ENCODE measurements around the gene C12orf43. TPM values are rescaled to one million over a fixed set of nuclear protein-coding genes. Genes with fewer than 3 reads are reported as not detected.

C12orf43 gene
- total RNA-seq, 1 donor from 2014 or later: 14.2 TPM

GRCh38 chr12:120988234-120988633 lies 28.1 kb downstream of the C12orf43 start:
- no peak for TF ChIP-seq CTCF (IDR thresholded peaks at IDR 0.05)
- no peak for DNase-seq (ENCODE audit: extremely low spot score, unreplicated experiment)
- Mint-ChIP-seq H3K9me3 (ENCODE audit: unreplicated experiment) (no peaks in the 10 kb centered on the region), H3K4me1 (ENCODE audit: unreplicated experiment) (no peaks in the 10 kb centered on the region), H3K36me3 (ENCODE audit: unreplicated experiment) (no peaks in the 10 kb centered on the region), H3K4me3 (ENCODE audit: unreplicated experiment) (no peak overlapping the region), H3K27ac (ENCODE audit: unreplicated experiment) (no peak overlapping the region), H3K27me3 (ENCODE audit: unreplicated experiment) (peaks cover 23% of the 10 kb centered on the region)

GRCh38 chr12:120984351-120984898 lies 31.9 kb downstream of the C12orf43 start:
- no peak overlapping the region for H3K4me3 Mint-ChIP-seq (ENCODE audit: unreplicated experiment)
- H3K27ac Mint-ChIP-seq (ENCODE audit: unreplicated experiment): no peak overlapping the region
- H3K27me3 Mint-ChIP-seq (ENCODE audit: unreplicated experiment): peaks cover 3% of the 10 kb centered on the region
- TF ChIP-seq CTCF (IDR thresholded peaks at IDR 0.05): no peak
- H3K4me1 Mint-ChIP-seq (ENCODE audit: unreplicated experiment): no peaks in the 10 kb centered on the region
- no peaks in the 10 kb centered on the region for H3K9me3 Mint-ChIP-seq (ENCODE audit: unreplicated experiment)
- no peak for DNase-seq (ENCODE audit: extremely low spot score, unreplicated experiment)
- H3K36me3 Mint-ChIP-seq (ENCODE audit: unreplicated experiment): no peaks in the 10 kb centered on the region

- no peak overlapping the region for H3K27ac Mint-ChIP-seq (ENCODE audit: unreplicated experiment)
- H3K4me3 Mint-ChIP-seq (ENCODE audit: unreplicated experiment): no peak overlapping the region
- DNase-seq (ENCODE audit: extremely low spot score, unreplicated experiment): no peak
- no peaks in the 10 kb centered on the region for H3K4me1 Mint-ChIP-seq (ENCODE audit: unreplicated experiment)
- H3K27me3 Mint-ChIP-seq (ENCODE audit: unreplicated experiment): peaks cover 3% of the 10 kb centered on the region
- TF ChIP-seq CTCF (IDR thresholded peaks at IDR 0.05): no peak
- no peaks in the 10 kb centered on the region for H3K9me3 Mint-ChIP-seq (ENCODE audit: unreplicated experiment)
- no peaks in the 10 kb centered on the region for H3K36me3 Mint-ChIP-seq (ENCODE audit: unreplicated experiment)
Measured at GRCh38 chr12:120983759-120984158, 32.5 kb downstream of the C12orf43 start.

- Mint-ChIP-seq H3K36me3 (ENCODE audit: unreplicated experiment) (no peaks in the 10 kb centered on the region), H3K9me3 (ENCODE audit: unreplicated experiment) (no peaks in the 10 kb centered on the region), H3K4me3 (ENCODE audit: unreplicated experiment) (no peak overlapping the region), H3K4me1 (ENCODE audit: unreplicated experiment) (no peaks in the 10 kb centered on the region), H3K27ac (ENCODE audit: unreplicated experiment) (no peak overlapping the region), H3K27me3 (ENCODE audit: unreplicated experiment) (peaks cover 3% of the 10 kb centered on the region)
- no peak for DNase-seq (ENCODE audit: extremely low spot score, unreplicated experiment)
- no peak for TF ChIP-seq CTCF (IDR thresholded peaks at IDR 0.05)
Measured at GRCh38 chr12:120982659-120983058, 33.6 kb downstream of the C12orf43 start.

- Mint-ChIP-seq H3K4me3 (ENCODE audit: unreplicated experiment) (no peak overlapping the region), H3K9me3 (ENCODE audit: unreplicated experiment) (no peaks in the 10 kb centered on the region), H3K27me3 (ENCODE audit: unreplicated experiment) (peaks cover 3% of the 10 kb centered on the region), H3K36me3 (ENCODE audit: unreplicated experiment) (no peaks in the 10 kb centered on the region), H3K4me1 (ENCODE audit: unreplicated experiment) (no peaks in the 10 kb centered on the region), H3K27ac (ENCODE audit: unreplicated experiment) (no peak overlapping the region)
- no peak for DNase-seq (ENCODE audit: extremely low spot score, unreplicated experiment)
- TF ChIP-seq CTCF (IDR thresholded peaks at IDR 0.05): no peak
Measured at GRCh38 chr12:120981407-120981941, 34.8 kb downstream of the C12orf43 start.

Measured in osteocyte (in vitro differentiated cells).